ENCODE results near the gene IL17RA.

IL17RA gene

DNA sequence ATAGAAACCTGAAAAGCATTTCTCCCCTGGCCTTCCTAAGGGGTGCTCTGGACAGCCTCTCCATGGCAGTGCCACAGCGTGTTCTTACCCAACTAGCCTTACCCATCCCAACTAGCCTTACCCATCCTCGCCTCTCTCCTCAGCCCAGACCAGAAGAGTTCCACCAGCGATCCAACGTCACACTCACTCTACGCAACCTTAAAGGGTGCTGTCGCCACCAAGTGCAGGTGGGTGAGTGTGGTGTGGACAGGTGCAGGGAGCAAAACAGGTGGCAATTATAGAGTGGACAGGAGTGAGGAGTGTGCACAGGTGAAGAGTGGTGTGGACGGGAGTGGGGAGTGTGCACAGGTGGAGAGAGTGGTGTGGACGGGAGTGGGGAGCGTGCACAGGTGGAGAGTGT lies 18.6 kb downstream of the IL17RA start:
- Histone ChIP-seq H3K4me3 (ENCODE audit: low read length, poor library complexity, severe bottlenecking) (no peak overlapping the region), H3F3A (ENCODE audit: low read depth) (peaks cover 3% of the 10 kb centered on the region; the same call in 1 of the 2 replicates), H3K9me3 (ENCODE audit: insufficient read depth, low read depth, low read length) (no peaks in the 10 kb centered on the region), H3K4me1 (ENCODE audit: insufficient read depth, low read length, poor library complexity, severe bottlenecking) (peaks cover 11% of the 10 kb centered on the region), H3K27me3 (ENCODE audit: insufficient read depth, low read length, poor library complexity, severe bottlenecking) (no peaks in the 10 kb centered on the region), H3K36me3 (ENCODE audit: insufficient read depth, low read length) (peaks cover 90% of the 10 kb centered on the region; the same call in 1 of the 2 replicates), H4K20me1 (ENCODE audit: insufficient read depth, low read length, poor library complexity, severe bottlenecking) (no peaks in the 10 kb centered on the region), H3K79me2 (ENCODE audit: insufficient read depth, low read length) (no peaks in the 10 kb centered on the region), H3K9ac (ENCODE audit: low read depth, low read length, poor library complexity, severe bottlenecking) (no peak overlapping the region), H2AFZ (ENCODE audit: low read length) (no peak overlapping the region), H3K4me2 (ENCODE audit: low read depth, low read length, poor library complexity, severe bottlenecking) (no peak overlapping the region), H3K9me2 (replicated peaks; ENCODE audit: low read depth, low read length) (no peaks in the 10 kb centered on the region)
- TF ChIP-seq, protein P1, sequence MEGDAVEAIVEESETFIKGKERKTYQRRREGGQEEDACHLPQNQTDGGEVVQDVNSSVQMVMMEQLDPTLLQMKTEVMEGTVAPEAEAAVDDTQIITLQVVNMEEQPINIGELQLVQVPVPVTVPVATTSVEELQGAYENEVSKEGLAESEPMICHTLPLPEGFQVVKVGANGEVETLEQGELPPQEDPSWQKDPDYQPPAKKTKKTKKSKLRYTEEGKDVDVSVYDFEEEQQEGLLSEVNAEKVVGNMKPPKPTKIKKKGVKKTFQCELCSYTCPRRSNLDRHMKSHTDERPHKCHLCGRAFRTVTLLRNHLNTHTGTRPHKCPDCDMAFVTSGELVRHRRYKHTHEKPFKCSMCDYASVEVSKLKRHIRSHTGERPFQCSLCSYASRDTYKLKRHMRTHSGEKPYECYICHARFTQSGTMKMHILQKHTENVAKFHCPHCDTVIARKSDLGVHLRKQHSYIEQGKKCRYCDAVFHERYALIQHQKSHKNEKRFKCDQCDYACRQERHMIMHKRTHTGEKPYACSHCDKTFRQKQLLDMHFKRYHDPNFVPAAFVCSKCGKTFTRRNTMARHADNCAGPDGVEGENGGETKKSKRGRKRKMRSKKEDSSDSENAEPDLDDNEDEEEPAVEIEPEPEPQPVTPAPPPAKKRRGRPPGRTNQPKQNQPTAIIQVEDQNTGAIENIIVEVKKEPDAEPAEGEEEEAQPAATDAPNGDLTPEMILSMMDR (conservative IDR thresholded peaks at IDR 0.05; ENCODE audit: low read length): no peak
- TF ChIP-seq EZH2phosphoT487 (IDR thresholded peaks at IDR 0.05; ENCODE audit: borderline replicate concordance): no peak

DNA sequence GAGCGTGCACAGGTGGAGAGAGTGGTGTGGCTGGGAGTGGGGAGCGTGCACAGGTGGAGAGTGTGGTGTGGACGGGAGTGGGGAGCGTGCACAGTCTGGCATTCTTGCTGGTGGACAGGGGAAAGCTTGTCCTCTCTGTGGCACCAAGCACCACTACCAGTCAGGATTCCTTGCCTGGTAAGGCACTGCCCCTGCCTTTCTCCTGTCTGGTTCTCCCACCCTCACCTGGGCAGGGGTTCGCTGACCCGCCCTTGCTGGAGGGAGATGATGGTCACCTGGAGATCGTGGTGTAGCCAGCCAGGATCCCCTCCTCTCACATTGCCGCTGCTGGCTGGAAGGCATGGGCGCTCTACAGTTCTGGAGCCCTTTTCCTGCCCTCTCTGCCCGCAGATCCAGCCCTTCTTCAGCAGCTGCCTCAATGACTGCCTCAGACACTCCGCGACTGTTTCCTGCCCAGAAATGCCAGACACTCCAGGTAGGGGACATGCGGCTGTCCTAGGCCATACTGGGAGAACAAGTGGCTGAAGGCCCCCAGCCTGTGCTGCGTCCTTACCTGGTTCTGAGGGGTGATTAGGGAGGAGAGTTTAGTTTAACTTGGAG lies 19.6 kb downstream of the IL17RA start:
- Histone ChIP-seq H3K27me3 (ENCODE audit: insufficient read depth, low read length, poor library complexity, severe bottlenecking) (no peaks in the 10 kb centered on the region), H3K9me3 (ENCODE audit: insufficient read depth, low read depth, low read length) (no peaks in the 10 kb centered on the region), H3K4me2 (ENCODE audit: low read depth, low read length, poor library complexity, severe bottlenecking) (no peak overlapping the region), H4K20me1 (ENCODE audit: insufficient read depth, low read length, poor library complexity, severe bottlenecking) (no peaks in the 10 kb centered on the region), H2AFZ (ENCODE audit: low read length) (no peak overlapping the region), H3K9ac (ENCODE audit: low read depth, low read length, poor library complexity, severe bottlenecking) (no peak overlapping the region), H3K4me3 (ENCODE audit: low read length, poor library complexity, severe bottlenecking) (no peak overlapping the region), H3K79me2 (ENCODE audit: insufficient read depth, low read length) (no peaks in the 10 kb centered on the region), H3K9me2 (replicated peaks; ENCODE audit: low read depth, low read length) (no peaks in the 10 kb centered on the region), H3K36me3 (ENCODE audit: insufficient read depth, low read length) (peaks cover 90% of the 10 kb centered on the region; the same call in 1 of the 2 replicates), H3F3A (ENCODE audit: low read depth) (no peaks in the 10 kb centered on the region), H3K4me1 (ENCODE audit: insufficient read depth, low read length, poor library complexity, severe bottlenecking) (peaks cover under 1% of the 10 kb centered on the region)
- TF ChIP-seq, protein P1 (conservative IDR thresholded peaks at IDR 0.05; ENCODE audit: low read length): no peak
- TF ChIP-seq EZH2phosphoT487 (IDR thresholded peaks at IDR 0.05; ENCODE audit: borderline replicate concordance): no peak

DNA sequence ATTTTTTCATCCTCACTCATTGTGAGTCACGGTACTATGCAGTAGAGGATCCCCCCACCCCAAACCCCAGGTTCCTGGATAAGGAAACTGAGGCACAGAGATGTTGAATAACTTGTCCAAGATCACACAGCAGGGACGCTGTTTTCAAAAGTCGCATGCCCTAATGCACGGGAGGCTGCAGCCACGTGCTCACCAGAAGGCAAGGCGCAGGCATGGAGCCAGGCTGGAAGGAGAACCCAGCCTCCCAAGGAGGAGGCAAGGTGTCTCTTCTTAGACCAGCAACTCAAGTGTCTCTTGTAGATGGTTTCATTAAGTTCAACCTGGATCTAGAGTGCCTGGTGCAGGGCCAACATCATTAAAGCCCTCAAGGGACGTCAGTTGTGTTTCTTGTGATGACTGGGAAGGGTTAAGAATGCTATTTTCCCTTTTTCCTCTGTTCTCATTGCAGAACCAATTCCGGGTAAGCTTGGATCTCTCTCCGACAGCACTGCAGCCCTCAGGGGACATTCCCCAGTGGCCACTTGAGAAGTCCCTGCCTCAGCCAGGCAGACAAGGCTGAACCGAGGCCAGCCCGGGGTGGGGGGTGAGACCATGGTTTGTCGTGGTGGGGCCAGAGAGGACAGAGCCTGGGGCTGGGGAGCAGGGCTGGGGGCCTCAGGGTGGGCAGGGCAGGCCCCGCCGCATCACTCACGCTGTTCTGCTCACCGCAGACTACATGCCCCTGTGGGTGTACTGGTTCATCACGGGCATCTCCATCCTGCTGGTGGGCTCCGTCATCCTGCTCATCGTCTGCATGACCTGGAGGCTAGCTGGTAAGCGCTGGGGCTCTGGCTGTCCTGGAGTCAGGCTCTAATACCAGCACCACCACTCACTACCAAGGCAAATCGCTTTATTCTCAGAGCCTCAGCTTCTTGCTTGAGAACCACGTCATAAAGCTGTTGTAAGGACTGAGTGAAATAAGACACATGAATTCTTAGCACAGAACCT lies 20.6 kb downstream of the IL17RA start:
- Histone ChIP-seq H3K36me3 (ENCODE audit: insufficient read depth, low read length) (peaks cover 86% of the 10 kb centered on the region; the same call in 1 of the 2 replicates), H3K79me2 (ENCODE audit: insufficient read depth, low read length) (no peaks in the 10 kb centered on the region), H3K27me3 (ENCODE audit: insufficient read depth, low read length, poor library complexity, severe bottlenecking) (no peaks in the 10 kb centered on the region), H3F3A (ENCODE audit: low read depth) (no peaks in the 10 kb centered on the region), H3K4me2 (ENCODE audit: low read depth, low read length, poor library complexity, severe bottlenecking) (no peak overlapping the region), H3K9me2 (replicated peaks; ENCODE audit: low read depth, low read length) (no peaks in the 10 kb centered on the region), H3K9ac (ENCODE audit: low read depth, low read length, poor library complexity, severe bottlenecking) (no peak overlapping the region), H2AFZ (ENCODE audit: low read length) (no peak overlapping the region), H3K9me3 (ENCODE audit: insufficient read depth, low read depth, low read length) (no peaks in the 10 kb centered on the region), H3K4me1 (ENCODE audit: insufficient read depth, low read length, poor library complexity, severe bottlenecking) (no peaks in the 10 kb centered on the region), H3K4me3 (ENCODE audit: low read length, poor library complexity, severe bottlenecking) (no peak overlapping the region), H4K20me1 (ENCODE audit: insufficient read depth, low read length, poor library complexity, severe bottlenecking) (no peaks in the 10 kb centered on the region)
- TF ChIP-seq EZH2phosphoT487 (IDR thresholded peaks at IDR 0.05; ENCODE audit: borderline replicate concordance): no peak
- TF ChIP-seq, protein P1 (conservative IDR thresholded peaks at IDR 0.05; ENCODE audit: low read length): no peak
